Activated T-cell treated with anti-CD3 and anti-CD28 coated beads for 48 hours (primary cell): Measurements from ENCODE around the gene CDS2.

Experiments used
- DNase-seq: peaks from one replicate; pipeline ENCODE4 v3.0.0-alpha.2; 2020; ENCODE audit warnings: low read depth

Gene CDS2

DNA sequence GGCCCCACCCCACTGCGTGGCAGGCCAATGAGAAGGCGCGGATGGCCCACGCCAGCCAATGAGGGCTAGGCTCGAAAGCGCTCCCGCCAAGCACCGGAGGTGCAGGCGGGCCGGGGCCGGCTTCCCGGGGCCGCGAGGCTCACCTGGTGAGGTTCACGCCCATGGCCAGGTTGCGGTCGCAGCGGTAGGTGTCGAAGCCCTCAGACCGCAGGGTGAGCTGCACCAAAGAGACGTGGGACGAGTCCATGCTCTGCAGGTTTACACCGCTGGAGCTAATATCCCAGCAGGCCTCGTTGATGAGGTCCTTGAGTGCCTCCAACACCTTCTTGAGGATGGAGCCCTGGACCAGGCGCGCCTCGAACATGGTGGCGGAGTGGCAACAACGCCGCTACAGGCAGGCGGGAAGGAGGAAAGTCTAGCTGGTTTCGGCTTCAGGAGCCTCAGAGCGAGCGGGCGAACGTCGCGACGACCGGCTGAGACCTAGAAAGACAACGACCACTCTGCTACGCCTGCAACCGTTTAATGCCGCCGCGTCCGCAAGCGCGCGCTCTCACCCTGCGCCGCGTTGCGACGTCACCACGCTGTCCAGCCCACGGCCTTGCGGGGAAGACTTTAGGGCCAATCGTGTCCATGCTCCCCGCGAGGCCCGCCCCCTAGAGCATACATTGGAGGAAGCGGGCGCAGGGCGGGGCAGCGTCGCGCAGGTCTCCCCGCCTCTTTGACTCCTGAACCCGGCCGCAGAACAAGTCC lies 7.2 kb upstream of the CDS2 start, which contains the start of gene PCNA:
TSS of gene PCNA (minus strand) at position 524 of the 750 bp plus-strand sequence. CDS start at position 364, 160 bp downstream.
- peak; percentile 97 for DNase-seq

DNA sequence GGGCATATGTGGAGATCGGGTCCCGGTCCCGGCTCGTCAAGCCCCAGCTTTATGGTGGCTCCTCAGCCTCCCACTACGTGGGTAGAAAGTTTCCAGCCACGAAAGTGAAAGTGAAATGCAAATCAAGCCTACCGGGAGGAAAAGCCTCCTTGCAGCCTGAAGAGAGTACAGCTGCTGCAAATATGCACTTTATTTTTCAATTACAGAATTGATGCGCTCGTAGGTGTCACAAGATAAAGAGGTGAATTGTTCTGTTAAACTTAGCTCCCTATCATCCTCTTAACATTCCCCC lies 6.7 kb upstream of the CDS2 start:
- DNase-seq = no peak

DNA sequence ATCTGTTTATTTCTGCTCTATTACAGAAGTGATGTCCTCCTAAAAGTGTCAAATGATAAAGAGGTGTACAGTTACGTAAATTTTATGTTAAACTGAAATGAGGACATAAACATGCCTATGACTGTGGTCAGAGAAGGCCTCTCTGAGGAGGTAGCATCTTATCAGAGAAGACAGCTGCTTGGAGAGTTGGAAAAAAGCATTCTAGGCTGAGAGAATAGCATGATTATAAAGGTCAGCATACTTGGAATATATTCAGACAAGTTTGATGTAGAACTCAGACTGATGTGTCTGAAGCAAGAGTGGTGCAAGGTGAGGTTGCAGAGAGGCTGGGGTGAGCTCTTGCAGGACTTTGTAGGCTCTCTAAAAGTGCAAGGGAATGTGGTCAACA lies 3.9 kb upstream of the CDS2 start:
- no peak for DNase-seq

DNA sequence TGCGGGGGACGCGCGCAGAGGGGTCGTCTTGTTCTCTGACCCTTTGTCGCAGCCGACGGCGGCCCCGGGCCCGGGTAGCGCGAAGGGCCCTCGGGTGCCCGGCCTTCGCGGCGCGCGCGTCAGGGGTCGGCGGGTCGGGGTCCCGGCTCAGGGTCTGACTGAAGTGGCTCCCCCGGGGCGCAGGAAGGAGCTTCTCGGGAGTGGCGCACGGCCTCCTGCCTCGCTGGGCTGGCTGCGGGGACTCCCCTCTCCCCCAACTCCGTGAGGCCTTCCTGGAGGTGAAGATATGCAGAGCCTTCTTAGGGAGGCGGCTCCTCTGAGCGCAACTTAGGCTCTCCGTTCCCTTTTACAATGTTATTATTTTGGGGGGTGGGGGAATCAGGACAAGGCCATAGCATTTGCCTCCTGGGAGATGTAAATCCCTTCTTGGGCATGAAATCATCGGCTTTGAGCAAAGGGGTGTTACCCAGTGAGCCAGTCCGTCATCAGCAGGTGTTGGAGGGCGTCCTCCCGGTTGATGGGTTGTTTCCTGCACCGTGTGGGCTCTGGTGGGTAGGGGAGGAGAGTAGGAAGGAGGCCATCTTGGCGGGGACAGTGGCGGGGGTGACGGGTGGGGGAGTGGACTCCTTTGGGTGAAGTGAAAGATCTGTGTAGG lies 523 bp downstream of the CDS2 start:
- peak; percentile 61 for DNase-seq

DNA sequence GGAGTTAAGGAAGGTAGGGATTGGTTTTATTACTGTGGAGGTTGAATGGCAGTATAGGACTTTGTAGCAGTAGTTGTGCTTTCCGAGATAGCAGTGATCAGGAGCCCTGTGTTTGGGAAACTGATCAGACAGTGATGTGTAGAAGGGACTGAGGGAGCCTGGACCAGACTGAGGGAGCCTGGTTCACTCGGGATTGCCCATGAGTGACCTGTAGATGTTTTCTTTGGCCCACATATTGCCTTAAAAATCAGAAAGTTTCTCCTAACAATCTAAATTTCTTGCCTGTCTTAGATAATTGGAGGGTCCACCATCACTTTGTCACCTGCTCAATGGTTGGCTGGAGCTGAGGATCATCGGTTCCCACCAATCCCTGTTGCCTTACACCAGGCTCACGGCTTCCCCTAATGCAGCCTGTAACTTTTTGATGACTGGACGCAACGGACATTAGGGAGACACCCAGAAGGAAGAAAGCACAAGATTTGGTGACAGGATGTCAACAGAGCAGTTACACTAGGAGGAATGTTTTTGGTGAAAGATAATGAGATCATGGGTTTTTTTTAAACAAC lies 1.1 kb downstream of the CDS2 start:
- DNase-seq = no peak

DNA sequence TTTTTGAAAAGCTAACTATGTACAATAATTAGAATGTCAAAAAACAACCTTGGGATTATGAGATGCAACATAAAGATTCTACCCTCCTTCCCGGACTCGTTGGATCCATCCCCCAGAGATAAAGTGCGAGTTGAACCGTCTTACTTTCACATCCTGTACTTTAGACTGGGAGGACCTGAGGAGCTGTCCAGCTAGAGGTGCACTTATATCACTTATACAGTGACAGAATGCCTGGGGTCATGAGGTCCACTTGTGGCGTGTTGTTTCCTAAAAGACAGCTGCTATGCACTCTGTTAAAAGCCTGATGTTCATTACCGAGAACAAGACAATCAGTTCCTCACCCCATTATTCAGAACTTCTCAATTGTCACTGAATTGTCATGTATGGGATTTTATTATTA lies 2.1 kb downstream of the CDS2 start:
- DNase-seq = no peak

DNA sequence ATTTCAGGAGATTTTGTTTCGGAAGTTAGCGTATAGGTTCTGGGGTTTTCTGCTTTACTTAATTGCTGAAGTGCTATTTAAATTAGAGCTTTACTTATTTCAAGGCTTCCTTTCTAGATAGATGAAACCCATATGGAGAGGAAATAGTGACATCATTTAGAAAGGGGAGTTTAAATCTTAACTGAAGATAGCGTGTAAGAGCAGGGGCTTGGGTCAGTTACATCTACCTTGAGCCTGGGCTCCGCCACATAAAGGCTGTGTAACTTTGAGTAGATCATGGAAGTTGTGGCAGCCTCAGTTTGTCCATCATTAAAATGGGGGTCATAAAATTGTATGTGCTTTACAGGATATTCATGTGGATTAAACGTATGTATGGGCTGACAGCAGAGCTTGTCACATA lies 4.7 kb downstream of the CDS2 start:
- DNase-seq = no peak

DNA sequence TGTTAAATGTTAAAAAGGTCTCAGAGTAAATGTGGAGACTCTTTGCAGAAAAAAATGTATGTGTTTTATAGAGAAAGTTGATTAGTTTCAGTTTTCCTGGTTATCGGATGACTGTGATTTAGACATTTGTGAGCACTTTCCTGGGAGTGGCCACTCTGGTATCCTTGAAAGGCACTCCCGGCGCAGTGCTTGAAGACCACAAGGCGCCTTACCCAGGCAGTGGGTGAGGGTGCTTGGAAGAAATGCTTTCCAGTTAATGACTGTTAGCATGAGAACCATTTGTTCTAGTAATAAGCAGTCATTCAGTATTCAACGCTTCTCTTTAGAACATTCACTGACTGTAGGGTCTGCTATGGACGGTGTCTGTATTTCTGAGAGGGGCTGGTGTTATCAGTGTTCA lies 7.2 kb downstream of the CDS2 start:
- DNase-seq = no peak

DNA sequence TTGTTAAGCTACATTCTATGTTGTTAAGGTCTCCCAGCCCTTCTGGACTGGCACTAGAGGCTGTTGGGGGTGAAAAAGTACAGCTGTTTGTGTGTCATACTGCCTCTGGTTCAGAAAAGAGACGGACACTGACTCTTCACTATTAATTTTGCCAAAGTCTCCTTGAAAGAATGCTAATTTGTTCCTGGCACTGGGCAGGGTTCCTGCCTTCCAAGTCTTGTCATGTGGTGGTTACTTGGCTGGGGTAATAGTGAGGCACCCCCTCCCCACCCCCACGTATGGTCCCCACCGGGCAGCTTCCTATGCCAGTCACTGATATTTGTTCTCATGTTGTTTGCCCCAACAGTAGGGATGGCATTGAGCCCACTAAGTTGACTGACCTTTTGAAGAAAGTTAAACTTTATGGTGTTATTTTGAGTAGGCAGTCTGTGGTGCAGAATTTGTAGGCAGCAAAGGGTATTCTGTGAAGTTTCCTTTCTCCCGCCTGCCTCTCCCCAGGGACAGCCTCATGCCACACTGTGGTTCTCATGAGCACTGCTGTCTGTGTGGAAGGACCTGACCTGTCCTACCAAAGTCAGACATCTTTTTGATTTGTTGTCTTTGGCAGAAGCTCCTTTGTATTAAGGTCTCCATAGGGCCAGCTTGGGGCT lies 8.7 kb downstream of the CDS2 start:
- no peak for DNase-seq

DNA sequence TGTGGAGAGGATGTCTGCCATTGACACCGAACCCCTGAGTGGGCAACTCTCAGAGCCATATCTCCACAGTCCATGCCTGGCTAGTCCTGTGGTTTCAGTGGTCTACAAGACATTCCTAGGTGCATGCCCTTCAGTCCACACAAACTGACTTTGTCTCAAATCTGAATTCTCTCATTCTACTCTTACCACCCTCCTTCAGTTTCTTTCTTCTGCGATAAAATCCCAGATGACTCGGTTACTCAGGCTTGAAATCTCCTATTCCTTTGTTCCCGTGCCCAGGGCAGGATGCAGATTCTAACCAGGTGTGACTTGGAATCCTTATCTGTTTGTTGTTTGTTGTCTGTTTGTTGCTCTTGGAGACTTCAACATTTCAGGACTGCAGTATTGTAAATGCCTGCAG lies 9.3 kb downstream of the CDS2 start:
- DNase-seq = no peak

DNA sequence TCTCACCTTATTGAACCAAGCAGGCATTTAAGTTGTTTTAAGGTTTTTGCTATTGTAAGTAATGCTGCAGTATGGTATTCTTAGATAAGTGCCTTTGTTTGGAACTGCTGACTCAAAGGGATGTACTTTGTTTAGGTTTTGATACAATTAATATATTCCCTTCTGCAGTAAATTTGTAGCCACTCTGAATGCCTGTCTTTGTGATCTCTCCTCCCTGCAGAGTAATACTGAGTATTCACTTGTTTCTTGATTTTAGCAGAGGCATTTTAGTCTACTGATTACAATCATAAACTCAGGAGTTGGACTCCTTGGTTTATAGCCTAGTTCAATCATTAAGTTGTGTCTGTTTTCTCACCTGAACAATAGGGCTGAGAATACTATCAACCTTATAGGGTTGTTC lies 13.4 kb downstream of the CDS2 start:
- DNase-seq = no peak

DNA sequence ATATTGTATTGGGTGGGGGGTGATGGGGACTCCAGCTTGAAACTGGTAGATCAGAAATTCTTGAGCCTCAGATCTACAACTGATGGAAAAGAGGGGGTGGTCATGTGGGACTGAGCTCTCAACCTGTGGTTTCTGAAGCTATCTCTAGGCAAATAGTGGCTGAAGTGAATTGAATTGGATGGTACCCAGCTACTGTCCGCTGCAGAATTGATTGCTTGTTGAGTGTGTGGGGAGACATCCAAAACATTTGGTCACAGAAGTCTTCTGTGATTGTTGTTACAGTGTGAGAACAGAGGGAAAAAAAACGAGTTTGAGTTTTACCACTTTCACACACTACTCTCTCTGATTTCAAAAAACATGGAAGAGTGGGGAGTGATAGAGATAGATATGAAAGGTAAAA lies 14.8 kb downstream of the CDS2 start:
- no peak for DNase-seq

DNA sequence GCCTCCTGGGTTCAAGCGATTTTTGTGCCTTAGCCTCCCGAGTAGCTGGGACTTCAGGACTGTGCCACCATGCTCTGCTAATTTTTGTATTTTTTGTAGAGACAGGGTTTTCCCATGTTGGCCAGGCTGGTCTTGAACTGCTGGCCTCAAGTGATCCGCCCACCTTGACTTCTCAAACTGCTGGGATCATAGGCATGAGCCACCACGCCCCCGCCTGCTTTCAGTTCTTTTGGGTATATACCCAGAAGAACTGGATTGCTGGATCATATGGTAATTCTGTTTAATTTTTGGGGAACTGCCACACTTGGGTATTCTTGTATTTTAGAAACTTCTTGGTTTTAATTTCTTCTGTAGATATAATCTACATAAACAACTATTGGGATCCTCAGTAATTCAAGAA lies 17.0 kb downstream of the CDS2 start:
- peak; percentile 20 for DNase-seq

DNA sequence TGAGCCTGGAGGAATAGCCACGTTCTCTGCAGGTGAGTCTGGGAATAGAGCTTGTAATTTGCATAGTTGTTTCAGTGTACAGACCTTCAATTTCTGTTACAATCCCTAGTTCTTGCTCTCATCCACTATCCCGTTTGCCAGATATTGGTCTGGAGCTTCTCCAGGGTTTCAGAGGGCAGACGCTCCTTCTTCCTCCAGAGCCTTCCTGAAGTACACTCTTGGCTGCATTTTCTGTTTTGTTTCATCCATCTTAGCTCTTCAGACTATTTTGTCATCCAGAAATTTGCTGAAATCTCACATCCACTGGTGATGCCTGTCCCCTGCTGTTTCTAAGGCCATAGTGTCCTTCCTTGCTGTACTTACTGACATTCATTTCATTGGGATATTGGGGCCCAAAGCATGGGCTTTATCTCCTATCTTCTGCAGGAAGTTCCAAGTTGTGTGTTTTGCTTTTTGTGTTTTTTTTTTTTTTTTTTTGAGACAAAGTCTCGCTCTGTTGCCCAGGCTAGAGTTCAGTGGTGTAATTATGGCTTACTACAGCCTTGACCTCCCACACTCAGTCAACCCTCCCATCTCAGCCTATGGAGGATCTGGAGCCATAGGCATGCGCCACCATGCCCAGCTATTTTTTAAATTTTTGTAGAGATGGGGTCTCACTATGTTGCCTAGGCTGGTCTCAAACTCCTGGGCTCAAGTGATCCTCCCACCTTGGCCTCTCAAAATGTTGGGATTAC lies 18.7 kb downstream of the CDS2 start:
- no peak for DNase-seq

DNA sequence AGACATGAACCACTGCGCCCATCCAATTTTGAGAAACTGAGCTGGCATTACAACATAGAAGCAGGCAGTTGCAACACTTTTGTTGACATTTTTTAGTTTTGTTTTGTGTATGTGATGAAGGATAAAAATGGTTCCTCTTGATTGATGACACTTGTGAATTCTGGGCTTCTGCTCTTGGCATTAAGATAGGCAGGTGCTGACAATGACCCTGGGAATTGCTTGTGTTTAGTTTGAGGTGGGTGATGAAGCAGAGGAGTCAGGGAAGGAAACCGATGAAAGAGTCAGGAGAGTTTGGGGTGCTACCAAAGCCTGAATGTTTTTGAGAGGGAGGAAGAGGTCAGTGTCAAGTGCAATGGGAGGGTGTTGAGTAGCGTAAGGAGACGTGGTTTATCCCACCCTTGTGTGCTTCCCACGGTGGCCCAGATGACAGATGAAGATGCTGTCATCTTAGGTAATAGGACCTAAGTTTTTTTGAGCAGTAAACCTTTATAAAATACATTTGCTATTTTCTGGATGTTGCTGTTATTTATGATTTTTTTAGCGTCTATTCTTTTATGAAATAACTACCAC lies 19.4 kb downstream of the CDS2 start:
- DNase-seq = no peak

DNA sequence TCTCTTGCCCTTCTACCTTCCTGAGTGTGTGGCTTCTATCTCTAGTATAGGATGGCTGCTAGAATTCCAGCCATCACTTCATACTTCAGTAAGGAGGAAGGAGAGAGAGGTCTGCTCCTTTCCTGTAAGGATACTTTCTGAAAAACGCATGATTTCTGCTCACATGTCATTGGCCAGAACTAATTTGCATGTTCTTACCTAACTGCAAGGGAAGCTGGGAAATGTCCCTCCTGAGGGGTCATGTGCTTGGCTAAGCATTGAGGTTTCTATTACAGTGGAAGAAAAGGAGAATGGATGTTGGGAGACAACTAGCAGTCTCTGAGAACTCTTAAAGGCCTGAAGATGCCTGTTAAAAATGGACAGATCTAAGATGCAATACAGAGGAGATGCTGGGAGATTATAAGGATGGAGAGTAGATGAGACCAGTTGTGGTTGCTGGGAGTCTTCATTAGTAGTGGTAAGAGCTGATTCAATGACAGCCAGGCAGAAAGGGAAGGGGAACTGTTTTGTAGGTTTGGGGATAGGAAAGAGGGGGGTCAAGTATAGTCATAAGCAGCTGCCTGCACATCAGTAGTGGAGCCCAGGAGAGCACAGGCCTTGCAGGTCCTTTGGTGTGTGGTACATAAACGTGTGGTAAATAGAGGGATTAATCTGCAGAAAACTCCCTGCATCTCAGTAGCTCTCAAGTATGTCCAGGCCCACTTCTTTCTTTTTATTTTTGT lies 20.2 kb downstream of the CDS2 start:
- no peak for DNase-seq

DNA sequence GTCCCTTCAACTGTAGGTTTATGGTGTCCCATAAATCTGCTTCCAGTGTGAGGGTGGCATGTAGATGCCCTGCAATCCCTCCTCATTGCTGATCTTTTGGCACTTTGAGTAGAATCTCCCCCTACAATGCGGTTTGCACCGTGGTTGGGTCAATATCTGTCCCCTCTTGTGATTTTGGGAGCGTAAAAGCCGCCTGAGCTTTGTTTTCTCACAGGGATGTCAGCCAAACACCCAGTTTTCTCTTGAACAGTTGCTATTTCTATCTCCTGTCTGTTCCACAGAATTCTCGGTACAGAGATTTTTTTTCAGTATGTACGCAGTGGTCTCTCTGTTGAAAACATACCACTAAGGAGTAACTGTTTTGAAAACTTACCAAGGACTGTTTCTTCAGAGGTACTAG lies 21.8 kb downstream of the CDS2 start:
- DNase-seq = no peak

DNA sequence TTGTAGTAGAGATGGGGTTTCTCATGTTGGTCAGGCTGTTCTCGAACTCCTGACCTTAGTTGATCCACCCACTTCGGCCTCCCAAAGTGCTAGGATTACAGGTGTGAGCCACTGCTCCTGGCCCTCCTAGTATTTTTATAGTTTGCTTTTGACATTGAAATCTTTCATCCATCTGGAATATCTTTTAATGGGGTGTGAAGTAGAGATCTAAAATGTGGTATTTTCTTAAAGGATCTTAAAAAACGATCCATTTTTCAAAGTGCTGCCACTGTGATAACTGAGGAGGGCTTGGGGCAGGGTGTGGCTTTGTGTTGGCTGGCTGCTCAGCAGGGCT lies 23.1 kb downstream of the CDS2 start:
- no peak for DNase-seq

DNA sequence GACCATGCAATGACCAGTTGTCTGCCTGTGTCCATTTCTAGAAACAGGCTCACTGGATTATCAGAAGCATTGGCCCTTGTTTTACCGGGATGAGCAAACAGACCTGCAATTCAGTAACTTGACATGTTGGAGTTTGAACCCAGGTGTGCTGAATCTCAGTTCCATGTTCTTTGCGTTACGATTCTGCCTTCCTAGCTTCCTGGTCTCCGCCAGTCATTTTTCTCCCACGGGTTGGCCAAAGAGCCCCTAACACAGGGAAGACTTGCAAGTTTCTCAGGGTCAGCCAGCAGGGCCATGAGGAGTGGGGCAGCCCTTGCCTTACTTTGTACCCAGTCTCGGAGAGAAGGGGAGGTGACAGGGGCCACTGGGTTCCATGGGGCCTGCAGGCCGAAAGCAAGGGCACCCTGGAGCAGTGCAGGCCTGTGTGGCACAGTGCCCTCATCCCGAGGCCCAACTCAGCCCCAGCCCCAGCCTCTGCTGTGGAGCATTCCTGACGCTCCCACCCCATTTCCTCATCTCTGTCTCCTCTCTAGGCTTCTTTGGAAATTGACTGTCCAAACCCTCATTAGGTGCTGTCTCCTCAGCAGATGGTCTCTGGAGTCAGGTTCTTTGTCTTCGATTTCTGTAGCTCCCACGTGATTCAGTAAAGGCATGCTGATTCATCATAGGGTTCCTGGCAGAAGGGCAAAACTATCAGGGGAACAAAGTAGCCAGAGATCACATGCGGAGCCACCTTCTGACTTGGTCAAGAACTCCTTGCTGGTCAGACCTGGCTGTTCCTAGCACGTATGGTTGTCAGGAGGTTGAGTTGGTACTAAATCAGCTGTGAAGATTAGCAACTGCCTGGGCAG lies 23.6 kb downstream of the CDS2 start:
- DNase-seq = no peak

DNA sequence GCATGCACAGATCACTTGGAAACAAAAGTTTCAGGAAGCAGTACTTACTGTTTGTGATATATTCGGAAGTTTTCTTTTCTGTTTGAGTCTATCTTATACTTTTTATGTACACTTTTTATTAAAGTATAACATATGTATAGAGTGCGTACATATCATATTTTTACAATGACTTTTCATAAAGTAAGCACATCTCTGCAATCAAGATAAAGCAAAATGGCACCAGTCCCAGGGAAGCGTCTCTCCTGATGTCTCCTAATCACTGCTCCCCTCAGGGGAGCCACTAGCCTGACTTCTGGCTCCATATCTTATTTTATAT lies 26.3 kb downstream of the CDS2 start:
- no peak for DNase-seq
